Upper lobe of left lung (tissue), 4 donors: ENCODE data around the gene MAB21L2.

Source experiments
- CTCF ChIP-seq, 6 experiments: fragments of 450-650 bp in 4 of 6; fragments of 200-600 bp in 2 of 6; sonication (generic) in 2 of 6; IDR thresholded peaks; one replicate each; pipeline ENCODE4 v1.5.1; 2016 to 2019; ENCODE audit warnings: antibody characterized with exemption in 6 of 6
- EP300 ChIP-seq, 4 donors: sonication (generic); formaldehyde crosslinking; IDR thresholded peaks; one replicate each; pipeline ENCODE4 v1.5.1; 2017; ENCODE audit warnings: antibody characterized with exemption in 4 of 4, control low read depth in 2 of 4
- POLR2A ChIP-seq, 4 donors: fragments of 450-650 bp; IDR thresholded peaks; one replicate each; pipeline ENCODE4 v1.5.1; 2016 to 2017; ENCODE audit warnings: antibody characterized with exemption in 4 of 4, mild to moderate bottlenecking in 2 of 4
- POLR2AphosphoS5 ChIP-seq, 2 donors: sonication (generic); formaldehyde crosslinking; IDR thresholded peaks; one replicate each; pipeline ENCODE4 v1.5.1; 2017; ENCODE audit warnings: antibody characterized with exemption in 2 of 2

GRCh38 chr4:150625033-150625432 lies 43.1 kb downstream of the MAB21L2 start:
- TF ChIP-seq CTCF (IDR thresholded peaks at IDR 0.05) (no peak), POLR2AphosphoS5 (IDR thresholded peaks at IDR 0.05) (no peak), EP300 (IDR thresholded peaks at IDR 0.05) (no peak), POLR2A (IDR thresholded peaks at IDR 0.05) (no peak)
